G401 (cell line): ENCODE measurements around the gene SIGLEC1. TPM values are rescaled to one million over a fixed set of nuclear protein-coding genes. Genes with fewer than 3 reads are reported as not detected.

Experiments
- DNase-seq: peaks from one replicate; pipeline ENCODE4 v3.0.0-alpha.2; 2015; ENCODE audit warnings: low spot score
- in situ Hi-C: cut with HindIII; loops from 2 replicates; pipeline ENCODE4 v1.10.0; 2016; ENCODE audit warnings: low sequenced_read_pairs, mixed read lengths
- total RNA-seq: library from RNA; depleted of rRNA; stranded (reverse); fragments of >200 nt; shearing (Covaris generic); gene quantifications from 2 replicates; pipeline ENCODE4 v1.2.3, GENCODE V29; 2014

Gene SIGLEC1
- total RNA-seq, 1 experiment from 2014 or later = not detected

- in situ Hi-C loops = no loop called here
- DNase-seq = no peak
These were observed 17.6 kb upstream of the SIGLEC1 start for GRCh38 chr20:3729811-3730540.

DNA sequence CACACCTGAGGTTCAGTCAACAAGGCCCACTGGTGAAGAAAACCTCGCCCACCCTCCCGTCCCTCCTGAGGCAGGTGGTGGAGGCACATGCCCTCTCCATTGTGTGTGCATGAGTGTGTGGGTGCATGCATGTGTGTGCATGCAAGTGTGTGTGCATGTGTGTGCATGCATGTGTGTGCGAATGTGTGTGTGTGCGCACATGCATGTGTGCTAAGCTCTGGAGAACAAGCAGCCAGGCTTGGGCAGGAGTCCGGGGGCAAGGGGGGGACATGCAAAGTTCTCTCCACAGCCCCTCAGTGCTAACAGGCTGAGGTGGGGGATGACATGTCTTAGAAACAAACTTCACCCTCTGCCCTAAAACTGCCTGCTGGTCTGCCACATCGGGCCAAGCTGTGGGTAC, 17.0 kb upstream of the SIGLEC1 start:
- in situ Hi-C loops = no loop called here
- no peak for DNase-seq

- in situ Hi-C loops = no loop called here
- DNase-seq = no peak
These were observed 16.5 kb upstream of the SIGLEC1 start for GRCh38 chr20:3728876-3729275.

- DNase-seq = no peak
- in situ Hi-C loops = no loop called here
These were observed 16.0 kb upstream of the SIGLEC1 start for GRCh38 chr20:3728354-3728753.

DNA sequence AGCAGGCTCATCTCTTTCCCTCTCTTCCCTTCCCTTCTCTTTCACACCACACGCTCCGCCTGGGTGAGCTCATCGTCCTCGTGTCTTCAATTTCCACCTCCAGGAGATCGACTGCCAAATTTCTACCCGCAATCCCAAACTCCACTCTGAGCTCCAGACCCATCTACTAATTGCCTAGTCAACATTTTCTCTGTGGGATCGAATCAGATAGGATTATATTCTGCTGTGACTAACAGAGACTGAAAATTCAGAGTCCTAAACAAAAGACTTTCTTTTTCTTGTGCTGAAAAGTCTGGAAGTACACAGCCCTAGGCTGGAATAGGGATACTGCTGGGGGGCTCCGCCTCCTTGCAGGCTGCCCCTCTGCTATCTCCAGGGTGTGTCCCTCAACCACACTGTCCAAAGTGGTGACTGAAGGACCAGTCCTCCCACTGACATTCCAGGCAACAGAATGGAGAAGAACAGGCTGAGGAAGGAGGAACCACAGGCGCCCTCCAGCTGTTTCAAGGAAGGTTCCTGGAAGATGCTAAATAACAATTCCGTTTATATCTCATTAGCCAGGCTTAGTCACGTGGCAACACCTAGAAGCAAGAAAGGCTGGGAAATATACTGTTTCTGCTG, 15.1 kb upstream of the SIGLEC1 start:
- DNase-seq = no peak
- in situ Hi-C loops = no loop called here

DNA sequence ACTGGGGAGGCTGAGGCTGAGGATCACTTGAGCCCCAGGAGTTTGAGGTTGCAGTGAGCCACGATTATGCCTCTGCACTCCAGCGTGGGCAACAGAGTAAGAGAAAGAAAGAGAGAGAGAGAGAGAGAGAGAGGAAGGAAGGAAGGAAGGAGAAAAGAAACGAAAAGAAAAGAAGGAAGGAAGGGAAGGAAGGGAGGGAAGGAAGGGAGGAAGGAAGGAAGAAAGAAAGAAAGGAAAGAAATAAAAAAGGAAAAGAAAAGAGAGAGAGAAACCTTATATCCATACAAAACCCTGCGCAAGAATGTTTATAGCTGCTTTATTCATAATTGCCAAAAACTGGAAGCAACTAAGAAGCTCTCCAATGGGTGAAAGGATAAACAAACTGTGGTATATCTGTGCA, 12.0 kb upstream of the SIGLEC1 start:
- no peak for DNase-seq
- in situ Hi-C loops = no loop called here

DNA sequence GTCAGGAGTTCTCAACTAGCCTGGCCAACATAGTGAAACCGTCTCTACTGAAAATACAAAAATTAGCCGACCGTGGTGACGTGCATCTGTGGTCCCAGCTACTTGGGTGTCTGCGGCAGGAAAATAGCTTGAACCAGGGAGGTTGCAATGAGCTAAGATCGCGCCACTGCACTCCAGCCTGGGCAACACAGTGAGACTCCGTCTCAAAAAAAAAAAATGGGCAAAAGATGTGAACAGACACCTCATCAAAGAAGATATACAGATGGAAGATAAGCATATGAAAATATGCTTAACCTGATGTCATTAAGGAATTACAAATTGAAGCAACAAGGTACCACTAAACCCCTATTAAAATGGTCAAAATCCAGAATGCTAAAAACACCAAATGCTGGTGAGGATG, 10.9 kb upstream of the SIGLEC1 start:
- in situ Hi-C loops = no loop called here
- no peak for DNase-seq

DNA sequence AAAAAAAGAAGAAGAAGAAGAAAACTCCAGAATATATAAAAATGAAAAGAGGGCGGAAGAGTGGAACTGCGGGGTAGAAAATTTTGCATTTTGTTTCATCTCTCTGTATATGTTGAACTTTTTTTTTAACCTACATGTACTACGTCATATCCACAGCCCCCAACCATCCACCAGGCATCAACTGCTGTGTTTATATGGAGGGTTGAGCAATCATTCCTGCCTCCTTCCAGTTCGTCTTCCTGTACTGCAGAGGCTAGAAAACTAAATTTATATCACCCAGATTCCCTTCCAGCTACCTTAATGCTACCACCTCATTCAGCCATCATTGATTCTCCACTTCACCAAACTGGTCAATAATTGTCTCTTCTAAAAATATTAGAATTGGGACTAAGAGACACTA, 9.5 kb upstream of the SIGLEC1 start:
- DNase-seq = no peak
- in situ Hi-C loops = no loop called here

- in situ Hi-C loops = no loop called here
- DNase-seq = no peak
These were observed 8.2 kb upstream of the SIGLEC1 start for GRCh38 chr20:3720626-3721025.

DNA sequence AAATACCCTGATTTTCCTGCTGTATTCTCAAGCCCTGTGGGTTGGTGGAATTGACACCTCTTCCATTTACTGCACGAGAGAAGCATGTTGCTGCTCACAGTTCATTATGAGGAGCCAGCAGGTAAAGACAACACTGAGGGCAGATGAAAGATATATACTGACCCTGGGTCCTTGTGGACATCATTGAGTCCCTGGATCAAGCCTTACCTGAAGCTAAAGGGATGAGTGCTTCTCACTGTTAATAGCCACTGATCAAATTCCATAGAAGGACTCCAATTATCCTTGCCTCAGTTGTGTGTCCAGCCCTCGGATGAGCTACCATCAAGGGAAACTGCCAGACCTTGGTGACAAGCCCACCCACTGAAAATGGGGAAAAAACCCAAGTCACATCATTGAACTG, 7.7 kb upstream of the SIGLEC1 start:
- no peak for DNase-seq
- in situ Hi-C loops = no loop called here

GRCh38 chr20:3719046-3719445, 6.6 kb upstream of the SIGLEC1 start:
- in situ Hi-C loops = no loop called here
- no peak for DNase-seq

GRCh38 chr20:3716195-3716834, 3.9 kb upstream of the SIGLEC1 start:
- peak; percentile 33 for DNase-seq
- in situ Hi-C loops = no loop called here

DNA sequence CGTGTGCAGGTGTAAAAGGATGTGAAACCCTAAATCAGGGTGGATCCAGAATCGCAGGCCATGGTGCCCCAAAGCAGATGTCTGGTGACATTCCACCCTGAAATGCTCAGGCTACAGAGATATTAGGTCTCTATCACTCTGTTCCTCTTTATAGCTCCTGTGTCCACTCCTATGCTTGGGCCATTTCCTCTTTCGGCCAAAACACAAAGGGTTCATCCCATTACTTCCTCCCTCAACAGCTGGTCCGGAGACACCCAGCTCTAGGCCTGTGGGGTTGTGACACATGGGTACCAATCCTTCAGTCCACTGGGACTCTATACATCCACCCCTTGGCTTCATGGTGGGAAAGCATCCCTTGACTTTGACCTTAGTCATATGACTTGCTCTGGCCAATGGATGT, 1.7 kb upstream of the SIGLEC1 start:
- in situ Hi-C loops = no loop called here
- DNase-seq = no peak

GRCh38 chr20:3711484-3711941, 887 bp downstream of the SIGLEC1 start:
- DNase-seq = no peak
- in situ Hi-C loops = no loop called here

- peak; percentile 20 for DNase-seq
- in situ Hi-C loops = no loop called here
These were observed 1.5 kb downstream of the SIGLEC1 start for GRCh38 chr20:3710703-3711483.

- in situ Hi-C loops = no loop called here
- no peak for DNase-seq
These were observed 2.4 kb downstream of the SIGLEC1 start for GRCh38 chr20:3710011-3710466.

DNA sequence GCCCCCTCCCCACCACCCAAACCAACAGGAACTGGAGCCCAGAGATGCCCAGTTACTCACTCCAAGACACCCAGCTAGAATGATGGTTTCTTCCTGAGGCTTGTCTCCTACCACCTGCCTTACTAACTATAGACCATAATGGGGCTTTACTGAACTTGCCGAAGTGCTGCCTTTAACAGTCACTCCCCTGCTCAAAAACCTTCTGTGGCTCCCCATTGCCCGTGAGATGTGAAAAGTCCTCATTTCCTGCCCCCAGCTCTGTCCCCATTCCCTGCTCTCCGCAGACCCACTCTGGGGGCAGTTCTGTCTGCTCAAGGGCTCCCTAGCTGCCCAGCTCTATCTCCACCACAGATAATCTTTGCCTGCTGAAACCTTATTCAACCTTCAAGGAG, 4.9 kb downstream of the SIGLEC1 start:
- no peak for DNase-seq
- in situ Hi-C loops = no loop called here

GRCh38 chr20:3706774-3707507, 5.5 kb downstream of the SIGLEC1 start:
- in situ Hi-C loops = no loop called here
- no peak for DNase-seq
